Uterus (tissue), 2 donors: Measurements from ENCODE around the gene PROK1.

Experiments
- CTCF ChIP-seq, 4 experiments: fragments of 200-600 bp in 2 of 4; fragments of 450-650 bp in 2 of 4; sonication (generic) in 2 of 4; IDR thresholded peaks; one replicate each; pipeline ENCODE4 v1.5.1; 2016 to 2019; ENCODE audit warnings: antibody characterized with exemption in 4 of 4, mild to moderate bottlenecking in 2 of 4, moderate library complexity in 1 of 4
- POLR2A ChIP-seq, 2 donors: fragments of 450-650 bp; IDR thresholded peaks; one replicate each; pipeline ENCODE4 v1.6.1; 2016; ENCODE audit warnings: antibody characterized with exemption in 2 of 2, mild to moderate bottlenecking in 1 of 2, moderate library complexity in 1 of 2

GRCh38 chr1:110489406-110489805 is 38.5 kb downstream of the PROK1 start:
- TF ChIP-seq CTCF (IDR thresholded peaks at IDR 0.05) (no peak), POLR2A (IDR thresholded peaks at IDR 0.05) (no peak)
